Psoas muscle (tissue), 8 donors: ENCODE measurements around the gene EEF2K. TPM values are rescaled to one million over a fixed set of nuclear protein-coding genes. Genes with fewer than 3 reads are reported as not detected.

ENCODE experiments used
- ATAC-seq, 4 donors: fragments of 200-7000 bp; cut with Tn5 transposase; one replicate each; pipeline ENCODE4 v1.9.1; 2020; ENCODE audit warnings: moderate library complexity in 3 of 4, mild to moderate bottlenecking in 2 of 4
- DNase-seq, 2 donors: peaks; one replicate each; pipeline ENCODE4 v3.0.0-alpha.2; 2020
- H3K27ac ChIP-seq: fragments of 200-600 bp; one replicate; pipeline ENCODE4 v1.8.0; 2022
- H3K27me3 ChIP-seq, 3 donors: fragments of 200-600 bp in 1 of 3; one replicate each; pipeline versions ENCODE4 v1.6.1 to v1.8.0; 2013 to 2022; ENCODE audit warnings: low read length in 2 of 3, mild to moderate bottlenecking in 2 of 3, moderate library complexity in 1 of 3; ENCODE audit not compliant: insufficient read depth in 3 of 3
- H3K36me3 ChIP-seq, 2 donors: fragments of 200-600 bp in 1 of 2; one replicate each; pipeline versions ENCODE4 v1.6.1 to v1.8.0; 2013 to 2022; ENCODE audit warnings: low read depth in 1 of 2, mild to moderate bottlenecking in 1 of 2, moderate library complexity in 1 of 2; ENCODE audit not compliant: insufficient read depth in 1 of 2
- H3K4me1 ChIP-seq: fragments of 200-600 bp; one replicate; pipeline ENCODE4 v1.8.0; 2022
- H3K4me3 ChIP-seq: fragments of 200-600 bp; one replicate; pipeline ENCODE4 v1.8.0; 2022; ENCODE audit warnings: mild to moderate bottlenecking
- H3K9me3 ChIP-seq: fragments of 200-600 bp; one replicate; pipeline ENCODE4 v1.8.0; 2022
- CTCF ChIP-seq: fragments of 200-600 bp; IDR thresholded peaks from one replicate; pipeline ENCODE4 v1.8.0; 2022; ENCODE audit warnings: antibody characterized with exemption
- WGBS, 3 donors: extraction: QIAGEN DNeasy Blood & Tissue Kit; methylation state at CpG; one replicate each; pipeline versions ENCODE4 v1.1.6 to v1.1.7; 2013; 5-methylcytosine and 5-hydroxymethylcytosine counted together
- intact Hi-C, 2 donors: fragments of 100-400 bp; cut with DNase I; formaldehyde crosslinking; loops; one replicate each; pipeline versions ENCODE4 v1.11.0 to v1.14.2; 2022
- long read RNA-seq, 2 donors: library from polyadenylated mRNA; unstranded; transcript quantifications; one replicate each; pipeline ENCODE4 v2.0.0, GENCODE V29; 2021
- polyA plus RNA-seq, 3 donors: library from polyadenylated mRNA; stranded (reverse); fragments of 200-250 nt; gene quantifications; one replicate each; pipeline ENCODE4 v1.2.3, GENCODE V29; 2013
- total RNA-seq, 4 donors: library from RNA; stranded (reverse); fragmentation: NEBNext Ultra II Directional in 2 of 4; extraction: Animal tissue kit (Norgen Biotek cat#: 25700) in 2 of 4; gene quantifications; one replicate each; pipeline versions ENCODE4 v1.2.1 to v1.2.4, GENCODE V29; 2021 to 2023
- donor health status: healthy with polysubstance abuse.
- donor health status: DM: no; HTN: no; CAD: no; lungs with moderate emphysema.
- donor health status: Bipolar disorder and iron deficiency.
- donor health status: healthy.
- donor health status: DM: yes; HTN: yes; CAD: no.
- donor health status: DM: no; HTN: no; CAD: no.
- donor health status: DM: no; HTN: no; CAD: no.
- donor health status: DM: yes; HTN: yes; CAD: no.

Gene EEF2K
- total RNA-seq (10 to 100 TPM; 29.4 to 47.0 (median 34.3) TPM), polyA plus RNA-seq (10 to 100 TPM; 13.0 to 14.5 (median 13.2) TPM)
- long read RNA-seq, donor 1, full-length matches to known transcripts, result 9 of 24 reads
- long read RNA-seq, donor 1, partial matches to known transcripts, result 5 of 24 reads
- long read RNA-seq, donor 1, other reads (novel, unspliced or antisense), result 10 of 24 reads
- long read RNA-seq, donor 2, full-length matches to known transcripts, result 15 of 37 reads
- long read RNA-seq, donor 2, partial matches to known transcripts, result 14 of 37 reads
- long read RNA-seq, donor 2, other reads (novel, unspliced or antisense), result 8 of 37 reads

- H3K4me3 ChIP-seq, result peak within 1 kb of the TSS; percentile 88
- no peaks in the 10 kb centered on the region for H3K27me3 ChIP-seq
- H3K4me1 ChIP-seq, result peaks cover 36% of the 10 kb centered on the region
- H3K36me3 ChIP-seq, result no peaks in the 10 kb centered on the region
- H3K27ac ChIP-seq, result peak within 1 kb of the TSS; percentile 89
- peak; percentile 84 to 89 (median 88) for ATAC-seq
- no peaks in the 10 kb centered on the region for H3K9me3 ChIP-seq
- DNase-seq, result peak; percentile 94 to 98
- WGBS, 3 donors, result 0 to 1% (median 0%) methylated on average over 51 to 74 of the region's 74 CpGs
- intact Hi-C loops, result loop anchor here in 1 of 2 donors (2.0 kb wide), 1 partner anchor 15 kb away; no protein-coding TSS in a partner anchor
- TF ChIP-seq CTCF, result peak; percentile 82
Measured at GRCh38 chr16:22206013-22206841, at the start of gene EEF2K. EEF2K (plus strand) TSS chr16:22206278; CDS start chr16:22225730, 19,452 bp downstream.

DNA sequence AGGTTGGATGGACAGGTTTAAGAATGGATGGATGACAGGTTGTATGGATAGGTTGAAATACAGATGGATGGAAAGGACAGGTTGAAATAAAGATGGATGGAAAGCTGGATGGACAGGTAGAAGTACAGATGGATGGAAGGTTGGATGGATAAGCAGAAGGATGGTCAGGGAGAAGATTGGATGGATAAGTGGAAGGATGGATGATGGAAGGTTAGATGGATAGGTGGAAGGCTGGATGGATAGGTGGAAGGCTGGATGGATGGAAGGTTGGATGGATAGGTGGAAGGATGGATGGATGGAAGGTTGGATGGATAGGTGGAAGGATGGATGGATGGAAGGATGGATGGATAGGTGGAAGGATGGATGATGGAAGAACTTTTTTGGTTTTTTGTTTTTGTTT lies 44.7 kb upstream of the EEF2K start:
- DNase-seq (no peak), ATAC-seq (no peak)
- H3K4me1 ChIP-seq, result no peaks in the 10 kb centered on the region
- TF ChIP-seq CTCF, result no peak
- H3K27me3 ChIP-seq, result peaks cover 0 to 25% (median 6%) of the 10 kb centered on the region in 3 donors
- H3K36me3 ChIP-seq, result no peaks in the 10 kb centered on the region
- no peak overlapping the region for H3K27ac ChIP-seq
- H3K4me3 ChIP-seq, result no peak overlapping the region
- H3K9me3 ChIP-seq, result no peaks in the 10 kb centered on the region
- intact Hi-C loops, result no loop called here

DNA sequence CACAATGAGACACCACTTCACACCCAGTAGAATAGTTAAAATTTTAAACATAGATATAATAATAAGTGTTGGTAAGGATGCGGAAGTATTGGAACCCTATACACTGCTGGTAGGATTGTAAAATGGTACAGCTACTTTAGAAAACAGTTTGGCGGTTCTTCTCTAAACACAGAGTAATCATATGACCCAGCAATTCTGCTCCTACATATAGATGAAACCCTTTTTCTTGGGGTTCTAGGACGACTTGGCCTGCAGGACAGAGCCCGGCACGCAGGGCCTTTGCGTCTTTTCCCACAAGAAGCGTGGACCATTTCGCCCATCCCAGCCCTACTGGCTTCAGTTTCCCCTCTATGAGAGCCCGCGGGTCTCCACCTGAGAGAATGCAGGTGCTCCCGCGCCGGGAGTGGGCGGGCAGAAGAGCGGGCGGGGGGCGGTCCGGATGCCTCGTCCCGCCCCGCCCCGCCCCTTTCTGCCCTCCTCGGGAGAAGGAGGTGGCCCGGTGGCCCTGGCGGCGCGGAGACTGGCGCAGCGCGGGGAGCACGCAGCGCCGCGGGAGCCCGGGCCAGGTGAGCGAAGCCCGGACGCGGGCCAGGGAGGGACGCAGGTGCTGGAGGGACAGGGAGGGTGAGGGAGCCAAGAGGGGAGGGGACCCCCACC lies 44.0 kb upstream of the EEF2K start, which contains the start of gene SDR42E2:
SDR42E2 (plus strand) TSS at position 508 of the 657 bp plus-strand sequence. CDS start 3,077 bp downstream, outside the sequence.
- no peaks in the 10 kb centered on the region for H3K4me1 ChIP-seq
- no peaks in the 10 kb centered on the region for H3K9me3 ChIP-seq
- WGBS, 3 donors, result 5 to 6% (median 5%) methylated on average over 36 to 40 of the region's 40 CpGs
- H3K27me3 ChIP-seq, result peaks cover 0 to 25% (median 6%) of the 10 kb centered on the region in 3 donors
- no peak within 1 kb of the TSS for H3K27ac ChIP-seq
- H3K4me3 ChIP-seq, result peak within 1 kb of the TSS; percentile 42
- no peak for DNase-seq
- intact Hi-C loops, result no loop called here
- no peak for ATAC-seq
- TF ChIP-seq CTCF, result no peak
- no peaks in the 10 kb centered on the region for H3K36me3 ChIP-seq

DNA sequence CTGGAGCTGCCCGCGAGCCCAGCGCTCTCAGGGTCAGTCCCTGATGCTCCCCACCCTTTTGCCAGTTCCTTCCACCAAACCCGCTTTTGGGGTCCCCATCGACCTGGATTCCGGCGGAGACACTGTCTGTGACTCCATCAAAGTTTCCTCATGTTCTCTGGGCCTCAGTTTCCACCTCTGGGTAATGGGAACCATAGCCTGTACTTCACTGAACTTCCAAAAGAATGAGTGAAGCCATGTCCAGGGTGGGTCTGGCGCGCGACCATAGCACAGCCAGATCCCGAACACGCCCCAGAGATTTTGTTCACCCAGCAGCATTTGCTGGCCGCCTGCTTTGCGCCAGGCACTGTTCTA lies 43.4 kb upstream of the EEF2K start:
- Histone ChIP-seq H3K4me3 (peak overlapping the region; percentile 42), H3K27ac (no peak overlapping the region), H3K27me3 (peaks cover 0 to 25% (median 6%) of the 10 kb centered on the region in 3 donors), H3K9me3 (no peaks in the 10 kb centered on the region), H3K36me3 (no peaks in the 10 kb centered on the region), H3K4me1 (no peaks in the 10 kb centered on the region)
- DNase-seq, result no peak
- 27 to 33% (median 28%) methylated on average over 14 of the region's 14 CpGs for WGBS, 3 donors
- TF ChIP-seq CTCF, result no peak
- no peak for ATAC-seq
- intact Hi-C loops, result no loop called here
